COLO668 (cell line): Measurements from ENCODE around the gene ZNF860.
"Not testable (repeated sequence)": the region's sequence is repeated elsewhere in the genome, so short reads cannot be mapped to it uniquely, and the experiment has no call there.

ENCODE experiments used
- DNase-seq: peaks from one replicate; lab custom pipeline; 2025; ENCODE audit not compliant: unreplicated experiment; lab: John Stamatoyannopoulos, UW

Gene ZNF860

DNA sequence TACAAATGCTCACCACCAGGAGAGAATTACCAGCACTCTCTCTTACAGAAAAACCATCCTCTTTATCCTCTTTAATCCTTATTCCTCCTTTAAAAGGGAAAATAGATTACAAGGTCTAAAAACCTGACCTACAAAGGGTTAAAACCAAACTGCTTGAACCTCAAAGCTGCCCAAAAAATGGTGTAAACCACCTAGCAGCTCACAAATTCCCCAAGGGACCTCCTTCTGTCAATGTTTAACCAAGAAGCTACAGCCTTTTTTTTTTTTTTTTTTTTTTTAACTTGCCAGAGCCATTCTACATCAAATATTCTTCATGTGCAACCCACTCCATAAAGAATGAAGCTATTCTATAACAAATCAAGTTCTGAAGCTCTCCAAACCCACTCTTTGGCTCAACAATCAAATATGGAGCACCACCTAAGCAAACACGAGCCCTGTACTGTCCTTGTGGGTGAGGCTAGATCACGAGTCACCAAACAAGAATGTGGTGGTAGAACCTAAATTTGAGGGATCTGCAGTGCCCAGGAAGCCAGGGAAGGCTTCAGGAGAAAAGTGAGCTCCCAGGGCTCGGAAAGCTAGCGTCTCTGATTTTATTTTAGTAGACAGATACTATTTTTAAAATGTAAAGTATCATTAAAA is 20.6 kb upstream of the ZNF860 start:
- peak; percentile 3 for DNase-seq

DNA sequence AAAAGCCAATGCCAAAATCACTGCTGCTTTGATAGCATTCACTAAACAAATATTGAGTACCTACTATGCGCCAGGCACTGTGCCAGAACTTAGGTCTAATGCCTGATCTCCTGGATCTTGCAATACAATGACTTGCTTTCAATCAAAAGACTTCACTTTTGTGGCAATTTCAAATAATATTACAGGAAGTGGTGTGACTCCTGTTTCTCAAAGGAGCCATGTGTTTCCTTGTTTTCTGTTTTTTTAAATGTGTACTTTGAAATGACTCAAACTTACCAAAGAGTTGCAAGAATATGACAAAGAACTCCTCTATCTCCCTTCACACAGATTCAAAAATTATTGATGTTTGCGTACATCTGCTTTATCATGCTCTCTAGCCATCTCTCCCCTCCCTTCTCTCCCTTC is 18.7 kb upstream of the ZNF860 start:
- DNase-seq, result no peak

DNA sequence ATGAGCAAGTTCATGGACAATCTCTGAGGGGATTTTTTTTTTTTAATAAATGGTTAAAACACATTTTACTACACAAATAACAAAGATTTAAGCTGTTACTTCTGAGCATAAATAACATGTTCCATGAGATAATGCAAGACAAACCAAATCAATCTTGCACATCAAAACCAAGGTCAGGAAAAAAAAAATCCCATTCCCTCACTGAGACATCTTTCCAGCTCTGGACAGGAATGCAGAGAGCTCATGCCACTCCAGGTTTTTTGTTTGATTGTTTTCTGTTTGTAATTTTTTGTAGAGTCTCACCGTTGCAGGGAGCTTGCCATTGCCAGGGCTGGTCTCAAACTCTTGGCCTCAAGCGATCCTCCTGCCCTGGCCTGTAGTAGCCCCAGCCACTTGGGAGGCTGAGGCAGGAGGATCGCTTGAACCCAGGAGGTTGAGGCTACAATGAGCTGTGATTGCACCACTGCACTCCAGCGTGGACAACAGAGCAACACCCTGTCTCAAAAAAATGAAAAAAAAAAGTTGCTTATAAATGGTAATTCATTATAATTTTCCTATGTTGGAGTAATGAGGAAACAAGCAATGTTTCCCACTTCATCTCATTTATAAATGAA is 14.5 kb upstream of the ZNF860 start:
- no peak for DNase-seq

DNA sequence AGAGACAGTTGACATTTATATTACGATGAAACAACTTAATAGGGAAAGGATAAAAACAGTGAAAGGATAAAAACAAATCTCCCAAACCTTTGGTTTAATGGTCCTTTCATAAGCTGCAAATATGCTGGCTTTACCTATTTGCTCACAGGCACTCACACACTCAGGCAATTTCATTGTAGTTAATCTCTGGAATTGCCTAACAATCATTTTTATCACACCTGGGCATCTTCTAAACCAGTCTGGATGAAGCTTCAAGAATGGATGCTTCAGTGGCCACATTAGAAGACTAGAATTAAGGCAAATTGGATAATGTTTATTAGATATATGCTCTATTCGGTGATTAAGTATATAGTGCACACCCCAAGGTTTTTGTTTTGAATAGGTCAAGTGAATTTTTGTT is 14.0 kb upstream of the ZNF860 start:
- no peak for DNase-seq

DNA sequence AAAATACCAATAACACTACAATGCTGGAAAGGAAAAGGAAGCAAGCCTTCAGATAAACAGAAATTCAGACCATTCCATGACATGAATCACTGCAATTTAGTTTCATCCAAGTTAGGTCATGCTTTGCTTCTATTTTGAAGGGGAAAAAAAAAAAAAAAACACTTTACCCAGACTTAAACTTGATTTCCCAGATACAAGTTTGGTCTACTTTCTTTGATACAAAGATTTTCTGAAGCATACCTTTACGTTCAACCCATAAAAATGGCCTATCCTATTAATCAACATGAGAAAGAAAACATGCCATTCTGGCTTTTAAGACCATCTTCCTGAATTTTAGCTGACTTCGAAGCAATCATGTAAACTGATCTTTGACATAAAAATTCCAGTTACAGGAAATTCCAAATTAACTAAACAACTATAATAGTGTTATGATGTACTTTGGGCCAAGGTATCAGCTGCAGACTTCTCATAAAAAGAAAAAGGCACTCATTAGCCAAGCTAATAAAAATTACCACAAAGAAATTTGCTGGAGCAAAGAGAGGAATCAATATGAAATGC is 13.1 kb upstream of the ZNF860 start:
- no peak for DNase-seq

DNA sequence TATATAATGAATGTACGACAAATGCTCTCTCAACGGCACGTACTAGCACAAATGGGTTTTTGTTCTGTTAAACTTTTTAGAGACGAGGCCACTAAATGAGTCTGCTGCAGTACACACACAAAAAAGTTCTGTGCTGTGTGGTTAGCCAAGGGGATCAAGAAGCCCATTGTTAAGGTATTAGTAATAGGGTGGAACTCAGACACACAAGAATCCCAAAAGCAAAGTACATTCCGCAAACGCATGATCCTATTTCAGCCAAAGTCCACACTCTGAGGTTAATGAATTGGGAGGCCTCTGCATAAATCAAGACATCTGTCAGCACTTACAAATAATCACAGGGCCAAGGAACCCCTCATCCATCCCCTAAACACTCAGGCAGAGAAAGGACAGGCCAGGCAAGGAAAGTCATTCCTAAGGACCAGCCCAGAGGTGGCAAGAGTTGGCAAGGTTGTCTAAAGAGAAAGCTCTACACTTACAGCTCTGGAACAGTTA is 12.6 kb upstream of the ZNF860 start:
- DNase-seq, result no peak

DNA sequence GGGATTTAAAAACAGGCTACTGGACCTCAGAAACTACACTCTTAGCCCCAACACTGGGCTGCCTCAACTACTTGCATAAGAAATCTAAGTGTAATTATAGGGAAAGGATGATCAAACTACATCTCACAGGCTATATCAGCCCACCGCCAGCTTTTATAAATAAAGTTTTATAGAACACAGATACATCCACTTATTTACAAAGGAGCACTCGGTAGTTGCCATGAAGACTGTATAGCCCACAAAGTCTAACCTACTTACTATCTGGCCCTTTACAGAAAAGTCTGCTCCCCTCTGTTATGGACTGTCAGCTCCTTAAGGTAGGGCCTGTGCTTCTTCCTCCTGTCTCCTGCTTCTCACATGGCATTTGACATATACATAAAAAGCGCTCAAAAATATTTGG is 9.9 kb upstream of the ZNF860 start:
- DNase-seq, result no peak

DNA sequence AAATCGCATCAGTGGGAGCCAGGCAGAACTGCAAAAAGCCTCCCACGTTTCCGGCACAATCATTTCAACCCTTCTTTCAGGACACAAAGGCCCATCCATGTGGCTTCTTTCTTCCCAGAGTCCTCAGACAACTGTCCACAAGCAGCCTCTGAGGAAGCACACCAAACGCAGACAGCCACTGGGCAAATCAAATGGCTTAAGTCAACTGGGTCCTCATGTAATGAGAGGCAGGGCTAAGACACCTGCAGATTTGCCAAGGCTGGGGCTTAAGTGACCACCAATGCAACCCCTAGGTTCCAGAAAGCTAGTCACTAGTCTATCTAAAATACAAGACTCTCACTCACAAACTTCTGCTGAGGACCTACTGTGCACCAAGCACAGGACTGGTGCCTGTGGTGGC is 8.5 kb upstream of the ZNF860 start:
- DNase-seq, result no peak

DNA sequence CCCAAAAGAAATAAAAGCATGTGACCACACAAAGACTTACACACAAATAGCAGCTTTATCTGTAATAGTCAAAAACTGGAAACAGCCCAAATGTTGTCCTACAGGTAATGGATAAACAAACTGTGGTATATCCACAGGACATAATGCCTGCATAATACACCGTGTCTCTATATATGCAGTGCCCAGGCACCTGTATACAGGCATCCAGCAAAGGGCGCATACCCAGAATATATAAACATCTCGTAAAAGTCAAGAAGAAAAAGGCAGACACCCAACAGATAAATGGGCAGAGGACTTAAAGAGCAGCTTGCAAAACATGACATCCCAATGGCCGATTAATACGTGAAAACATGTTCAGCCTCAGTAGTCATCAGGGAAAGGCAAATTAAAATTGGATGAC is 7.7 kb upstream of the ZNF860 start:
- DNase-seq, result no peak

DNA sequence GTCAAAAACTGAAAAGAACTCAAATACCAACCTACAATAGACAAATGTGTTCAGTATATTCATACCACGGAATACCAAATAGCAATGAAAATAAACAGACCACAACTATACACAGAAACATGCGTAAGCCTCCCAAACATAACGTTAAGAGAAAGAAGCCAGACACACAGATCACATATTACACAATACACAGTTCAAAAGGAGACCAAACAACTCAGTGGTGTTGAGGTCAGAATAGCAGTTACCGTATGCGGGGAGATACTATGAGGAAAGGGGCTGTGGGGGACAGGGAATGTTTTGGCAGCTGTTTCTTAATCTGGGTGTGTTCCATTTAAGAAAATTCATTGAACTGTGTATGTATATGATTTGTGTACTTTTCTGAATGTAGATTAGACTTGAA is 7.1 kb upstream of the ZNF860 start:
- DNase-seq, result no peak

DNA sequence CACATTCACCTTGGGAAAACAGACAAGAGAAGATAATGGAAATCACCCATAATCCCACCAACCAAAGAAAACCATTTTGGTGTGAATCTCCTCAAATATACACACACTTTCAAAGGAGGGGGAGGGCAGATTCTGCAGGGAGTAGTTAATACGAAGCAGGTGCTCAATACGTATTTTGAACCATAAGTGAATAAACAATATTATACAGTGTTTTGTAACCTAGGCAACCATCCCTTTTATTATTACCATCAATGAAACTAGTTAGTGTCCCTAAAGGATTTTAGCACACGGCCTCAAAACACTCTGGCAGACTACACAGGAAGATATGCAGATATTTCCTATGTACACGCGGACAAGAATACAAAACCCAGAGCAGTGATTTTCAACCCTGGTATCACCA is 6.6 kb upstream of the ZNF860 start:
- DNase-seq, result no peak

DNA sequence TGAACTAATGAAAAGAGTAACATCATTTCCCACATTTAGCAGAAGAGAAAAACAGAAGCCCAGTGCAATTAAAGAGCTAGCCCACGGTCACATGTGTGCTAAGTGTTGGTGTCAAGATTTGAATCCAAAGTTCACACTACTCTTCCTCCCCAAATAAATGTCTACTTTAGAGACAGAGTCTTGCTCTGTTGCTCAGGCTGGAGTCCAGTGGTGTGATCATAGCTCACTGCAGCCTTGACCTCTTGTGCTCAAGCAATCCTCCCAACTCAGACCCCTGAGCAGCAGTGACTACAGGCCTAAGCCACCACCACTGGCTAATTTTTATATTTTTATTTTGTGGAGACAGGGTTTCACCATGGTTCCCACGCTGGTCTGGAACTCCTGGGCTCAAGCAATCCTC is 5.2 kb upstream of the ZNF860 start:
- DNase-seq, result no peak

DNA sequence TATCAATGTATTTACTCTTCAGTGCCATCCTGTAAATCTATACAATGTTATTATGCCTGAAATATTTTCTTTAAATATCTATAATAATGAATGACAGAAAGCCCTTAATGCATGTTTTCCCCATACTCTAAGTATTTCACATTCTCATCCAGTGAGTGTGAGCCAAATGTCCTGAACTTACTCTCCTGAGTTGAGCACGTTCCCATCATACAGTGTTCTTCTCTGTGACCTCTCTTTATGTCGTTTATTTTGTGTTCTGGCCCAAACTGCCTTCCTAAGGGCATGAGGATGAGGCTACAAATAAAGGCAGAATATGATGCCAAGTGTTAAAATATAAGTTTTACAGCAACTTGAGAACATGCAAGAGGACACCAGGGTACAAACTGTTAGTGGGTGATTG is 3.8 kb upstream of the ZNF860 start:
- DNase-seq, result no peak

DNA sequence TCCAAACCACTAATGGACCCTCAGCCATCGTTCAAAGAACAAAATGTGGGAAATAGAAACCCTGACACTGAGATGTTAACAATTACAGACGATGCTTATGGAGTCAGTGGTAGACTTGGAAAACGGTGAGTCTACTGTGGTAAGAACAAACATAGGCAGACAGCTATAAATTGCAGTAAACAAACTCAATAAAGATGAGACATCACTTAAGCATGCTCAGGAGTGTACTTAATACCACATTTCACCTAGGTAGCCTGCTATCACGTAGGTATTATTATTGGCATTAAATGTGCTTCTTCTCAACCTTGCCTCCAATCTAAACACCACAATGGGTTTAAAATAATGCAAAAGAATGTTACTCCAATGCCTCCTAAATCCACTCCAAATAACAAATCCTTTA is 3.0 kb upstream of the ZNF860 start:
- DNase-seq, result no peak

DNA sequence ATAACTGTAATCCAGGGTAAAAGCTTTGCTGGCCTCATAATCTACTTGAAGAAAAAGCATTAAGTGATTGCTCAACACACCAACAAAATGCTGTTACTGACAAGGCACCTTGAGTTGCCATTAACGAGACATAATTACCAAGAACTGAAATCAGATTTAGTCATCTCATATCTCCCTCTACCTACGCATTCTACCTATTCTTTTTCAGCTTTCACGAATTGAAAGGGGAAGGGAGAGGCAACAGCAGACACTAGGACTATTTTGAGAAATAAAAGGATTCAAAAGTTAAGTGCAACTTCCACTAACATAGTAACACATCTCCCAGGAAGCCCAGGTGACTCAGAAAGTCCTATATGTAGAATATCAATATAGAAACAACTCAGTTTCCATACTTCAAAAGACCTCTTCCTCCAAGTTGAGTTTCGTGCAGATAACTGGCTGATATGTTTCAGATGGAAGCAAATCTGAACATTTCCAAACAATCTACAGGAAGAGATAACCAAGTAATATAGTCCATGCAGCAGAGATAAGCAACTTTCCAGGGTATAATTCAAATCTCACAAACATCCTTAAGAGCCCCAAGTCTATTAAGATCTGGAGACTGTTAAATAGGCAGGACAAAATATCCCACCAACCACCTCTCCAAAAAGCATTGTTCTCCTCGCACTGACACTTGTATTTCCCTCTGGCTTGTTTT is 2.4 kb upstream of the ZNF860 start:
- DNase-seq, result no peak

DNA sequence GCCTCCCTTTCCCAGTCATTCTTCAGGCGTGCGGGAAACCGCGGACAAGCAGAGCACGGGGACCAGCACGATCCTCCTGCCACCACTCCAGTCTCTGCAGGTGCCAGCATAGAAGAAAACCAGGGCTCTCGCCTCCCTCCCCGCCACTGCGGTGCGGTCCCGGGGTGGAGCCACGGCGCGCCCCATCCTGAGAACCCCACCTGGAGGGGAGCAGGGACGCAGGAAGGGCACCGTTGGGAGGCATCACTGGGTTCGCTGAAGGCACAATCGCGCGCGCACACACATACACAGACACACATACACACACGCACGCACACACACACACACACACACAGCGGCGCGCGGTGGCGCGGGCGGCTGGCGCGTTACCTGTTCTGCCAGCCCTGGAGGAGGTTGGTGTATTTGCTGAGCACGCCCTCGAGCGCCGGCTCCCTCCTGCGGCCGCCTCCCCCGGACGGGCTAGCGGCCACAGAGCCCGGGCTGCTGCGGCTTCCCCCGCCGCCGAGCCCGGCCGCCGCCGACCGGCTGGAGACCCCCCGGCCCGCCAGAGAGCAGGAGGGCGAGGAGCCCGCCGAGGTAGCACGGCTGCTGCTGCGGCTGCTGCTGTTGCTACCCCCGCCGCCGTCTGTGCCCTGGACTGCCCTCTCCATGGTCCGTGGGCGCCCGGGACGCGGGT is 882 bp upstream of the ZNF860 start:
- peak; percentile 80 for DNase-seq

DNA sequence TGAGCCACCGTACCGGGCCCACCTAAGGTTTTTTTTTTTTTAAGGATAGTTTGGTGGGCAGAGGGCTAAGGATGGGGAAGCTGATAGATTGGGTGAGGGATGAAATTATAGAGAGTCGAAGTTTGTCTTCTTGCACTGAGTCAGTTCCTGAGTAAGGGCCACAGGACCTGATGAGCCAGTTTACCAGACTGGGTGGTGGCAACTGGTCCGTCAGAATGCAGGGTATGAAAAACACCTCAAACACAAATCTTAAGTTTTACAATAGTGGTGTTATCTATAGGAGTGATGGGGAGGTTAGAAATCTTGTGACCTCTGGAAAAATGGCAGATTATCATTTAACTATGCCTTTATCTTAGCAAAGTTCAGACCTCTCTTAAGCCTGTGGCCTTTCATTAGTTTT is 2.8 kb downstream of the ZNF860 start:
- DNase-seq, result no peak

DNA sequence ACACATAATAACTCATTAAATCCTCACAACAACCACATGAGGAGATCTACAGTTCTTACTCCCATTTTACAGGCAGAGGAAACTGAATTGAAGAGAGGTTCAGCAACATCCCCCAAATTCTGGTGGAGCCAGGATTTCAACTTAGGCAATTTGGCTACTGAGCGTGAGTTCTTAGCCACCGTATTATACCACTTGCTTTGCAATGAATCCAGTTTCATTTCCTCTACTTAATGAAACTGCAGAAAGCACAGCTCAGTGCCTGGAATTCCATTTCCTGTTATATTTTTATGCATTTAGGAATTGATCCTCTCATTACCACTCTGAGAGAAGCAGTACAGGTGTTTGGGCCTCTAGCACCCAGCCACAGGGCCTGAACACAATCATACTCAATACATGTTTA is 4.3 kb downstream of the ZNF860 start:
- no peak for DNase-seq

DNA sequence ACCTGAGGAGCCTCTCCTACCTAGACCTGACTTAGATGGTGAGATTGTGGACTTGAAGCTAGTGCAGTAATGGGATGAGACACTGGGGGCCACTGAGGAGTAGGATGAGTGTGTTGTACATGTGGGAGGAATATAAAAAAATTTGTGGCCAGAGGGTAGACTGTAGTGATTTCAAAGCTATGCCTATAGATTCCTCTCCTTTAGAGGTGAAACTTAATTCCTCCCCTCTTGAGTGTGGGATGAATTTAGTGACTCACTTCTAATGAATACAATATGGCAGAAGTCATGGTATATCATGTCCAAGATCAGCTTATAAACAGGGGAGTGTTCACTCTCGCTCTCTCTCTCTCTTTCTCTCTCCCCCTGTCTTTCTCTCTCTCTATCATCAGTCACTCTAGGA is 6.7 kb downstream of the ZNF860 start:
- DNase-seq, result no peak

DNA sequence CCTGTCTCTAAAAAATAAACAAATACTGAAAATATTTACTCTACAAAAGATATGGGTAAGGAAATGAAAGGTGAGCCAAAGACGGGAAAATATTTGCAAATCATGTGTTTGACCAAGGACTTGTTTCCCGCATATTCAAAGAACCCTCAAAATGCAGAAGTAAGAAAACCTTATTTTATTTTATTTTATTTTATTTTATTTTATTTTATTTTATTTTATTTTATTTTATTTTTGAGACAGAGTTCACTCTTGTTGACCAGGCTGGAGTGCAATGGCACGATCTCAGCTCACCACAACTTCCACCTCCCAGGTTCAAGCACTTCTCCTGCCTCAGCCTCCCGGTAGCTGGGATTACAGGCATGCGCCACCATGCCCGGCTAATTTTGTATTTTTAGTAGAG is 11.4 kb downstream of the ZNF860 start:
- DNase-seq, result not testable (repeated sequence)

DNA sequence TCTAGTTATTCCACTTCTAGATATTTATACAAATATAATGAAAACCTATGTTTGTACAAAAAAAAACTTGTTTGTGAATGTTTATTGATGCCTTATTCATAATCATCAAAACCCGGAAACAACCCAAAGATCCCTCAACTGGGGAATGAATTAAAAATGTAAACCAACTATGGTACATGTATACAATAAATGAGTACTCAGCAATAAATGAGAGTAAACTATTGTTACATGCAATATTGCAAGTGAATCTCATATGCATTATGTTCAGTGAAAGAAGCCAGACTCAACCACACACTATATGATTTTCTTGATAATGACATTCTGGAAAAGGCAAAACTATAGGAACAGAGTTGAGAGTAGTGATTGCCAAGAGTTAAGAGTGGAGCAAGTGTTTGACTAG is 12.3 kb downstream of the ZNF860 start:
- DNase-seq, result no peak

DNA sequence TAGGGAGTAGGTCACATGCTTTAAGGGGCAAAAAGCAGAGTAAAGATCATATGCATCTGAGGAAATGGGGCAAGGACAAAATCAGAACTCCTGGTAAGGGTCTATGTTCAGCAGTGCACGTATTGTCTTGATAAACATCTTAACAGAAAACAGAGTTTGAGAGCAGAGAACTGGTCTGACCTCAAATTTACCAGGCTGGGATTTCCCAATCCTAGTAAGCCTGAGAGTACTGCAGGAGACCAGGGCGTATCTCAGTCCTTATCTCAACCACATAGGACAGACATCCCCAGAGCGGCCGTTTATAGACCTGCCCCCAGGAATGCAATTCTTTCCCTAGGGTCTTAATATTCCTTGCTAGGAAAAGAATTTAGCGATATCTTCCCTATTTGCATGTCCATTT is 13.5 kb downstream of the ZNF860 start:
- not testable (repeated sequence) for DNase-seq
